HG02840 (cell line): ENCODE data around the gene CTSZ.
"Not testable (repeated sequence)": the region's sequence is repeated elsewhere in the genome, so short reads cannot be mapped to it uniquely, and the experiment has no call there.

Experiments
- ATAC-seq: cut with Tn5 transposase; IDR thresholded peaks from one replicate; pipeline ENCODE4 v1.9.1; 2021; ENCODE audit warnings: mild to moderate bottlenecking, moderate library complexity, moderate number of reproducible peaks; ENCODE audit not compliant: unreplicated experiment, low FRiP score

The CTSZ gene

DNA sequence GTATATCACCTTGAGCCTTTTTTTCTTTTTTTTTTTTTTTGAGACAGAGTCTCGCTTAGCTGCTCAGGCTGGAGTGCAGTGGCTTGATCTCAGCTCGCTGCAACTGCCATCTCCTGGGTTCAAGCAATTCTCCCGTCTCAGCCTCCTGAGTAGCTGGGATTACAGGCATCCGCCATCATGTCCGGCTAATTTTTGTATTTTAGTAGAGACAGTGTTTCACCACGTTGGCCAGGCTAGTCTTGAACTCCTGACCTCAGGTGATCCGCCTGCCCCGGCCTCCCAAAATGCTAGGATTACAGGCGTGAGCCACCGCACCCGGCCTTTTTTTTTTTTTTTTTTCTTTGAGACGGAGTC lies 24.0 kb downstream of the CTSZ start:
- not testable (repeated sequence) for ATAC-seq

DNA sequence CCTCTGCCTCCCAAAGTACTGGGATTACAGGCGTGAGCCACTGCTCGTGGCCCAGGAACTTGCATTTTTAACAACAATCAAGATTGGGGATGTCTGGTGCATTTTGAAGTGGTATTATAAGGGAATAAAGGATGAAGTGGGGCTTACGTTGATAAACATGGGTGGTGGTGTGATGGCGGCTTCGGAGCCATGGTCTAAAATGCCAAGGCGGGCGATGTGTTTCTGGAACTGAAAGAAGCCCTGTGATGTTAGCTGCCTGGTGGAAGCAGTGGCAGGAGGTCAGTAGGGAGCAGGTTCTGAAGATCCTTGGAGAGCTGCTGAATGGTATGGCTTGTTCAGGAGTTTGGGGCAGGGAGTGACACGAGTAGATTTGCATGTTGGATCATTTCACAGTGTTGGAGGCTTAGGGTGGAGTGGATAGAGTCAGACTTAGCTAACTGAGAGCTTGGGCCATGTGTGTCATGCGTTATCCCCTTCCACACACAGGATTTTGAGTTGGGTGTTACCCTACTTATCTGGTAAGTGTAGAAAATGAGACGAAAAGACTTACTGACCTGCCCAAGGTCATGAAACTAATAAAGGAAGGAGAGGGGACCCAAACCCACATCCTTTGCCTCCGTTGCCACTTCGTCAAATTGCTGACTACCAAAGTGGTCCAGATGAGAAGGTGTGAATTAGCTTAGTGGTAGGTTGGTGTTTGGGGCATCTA lies 24.5 kb downstream of the CTSZ start:
- no peak for ATAC-seq

DNA sequence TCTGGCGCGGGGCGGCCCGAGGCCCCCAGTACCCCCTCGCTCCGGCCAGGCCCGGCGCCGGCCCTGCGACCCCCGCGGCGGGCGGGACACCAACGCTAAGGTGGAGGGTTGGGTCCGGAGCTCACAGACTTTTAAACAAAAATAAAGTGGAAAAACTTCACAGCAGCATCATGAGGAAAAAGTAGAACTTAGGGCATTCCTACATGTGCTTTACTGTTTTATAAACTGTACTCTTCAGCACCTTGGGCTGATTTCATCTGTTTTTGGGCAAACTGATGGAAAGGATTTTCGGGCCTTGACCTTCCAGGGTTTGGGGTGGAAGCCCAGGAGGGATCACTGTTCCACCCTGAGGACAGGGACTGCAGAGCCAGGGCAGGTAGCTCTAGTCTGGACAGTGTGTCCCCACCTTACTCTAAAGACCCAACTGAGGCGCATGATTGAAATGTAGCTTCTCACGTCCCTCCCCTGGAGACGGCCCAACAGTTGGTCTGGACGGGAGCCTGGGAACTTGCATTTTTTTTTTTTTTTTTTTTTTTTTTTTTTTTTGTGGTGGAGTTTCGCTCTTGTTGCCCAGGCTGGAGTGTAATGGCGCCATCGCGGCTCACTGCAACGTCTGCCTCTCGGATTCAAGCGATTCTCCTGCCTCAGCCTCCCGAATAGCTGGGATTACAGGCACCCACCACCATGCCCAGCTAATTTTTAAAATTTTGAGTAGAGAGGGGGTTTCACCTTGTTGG lies 25.3 kb downstream of the CTSZ start:
- ATAC-seq, result peak; percentile 1

DNA sequence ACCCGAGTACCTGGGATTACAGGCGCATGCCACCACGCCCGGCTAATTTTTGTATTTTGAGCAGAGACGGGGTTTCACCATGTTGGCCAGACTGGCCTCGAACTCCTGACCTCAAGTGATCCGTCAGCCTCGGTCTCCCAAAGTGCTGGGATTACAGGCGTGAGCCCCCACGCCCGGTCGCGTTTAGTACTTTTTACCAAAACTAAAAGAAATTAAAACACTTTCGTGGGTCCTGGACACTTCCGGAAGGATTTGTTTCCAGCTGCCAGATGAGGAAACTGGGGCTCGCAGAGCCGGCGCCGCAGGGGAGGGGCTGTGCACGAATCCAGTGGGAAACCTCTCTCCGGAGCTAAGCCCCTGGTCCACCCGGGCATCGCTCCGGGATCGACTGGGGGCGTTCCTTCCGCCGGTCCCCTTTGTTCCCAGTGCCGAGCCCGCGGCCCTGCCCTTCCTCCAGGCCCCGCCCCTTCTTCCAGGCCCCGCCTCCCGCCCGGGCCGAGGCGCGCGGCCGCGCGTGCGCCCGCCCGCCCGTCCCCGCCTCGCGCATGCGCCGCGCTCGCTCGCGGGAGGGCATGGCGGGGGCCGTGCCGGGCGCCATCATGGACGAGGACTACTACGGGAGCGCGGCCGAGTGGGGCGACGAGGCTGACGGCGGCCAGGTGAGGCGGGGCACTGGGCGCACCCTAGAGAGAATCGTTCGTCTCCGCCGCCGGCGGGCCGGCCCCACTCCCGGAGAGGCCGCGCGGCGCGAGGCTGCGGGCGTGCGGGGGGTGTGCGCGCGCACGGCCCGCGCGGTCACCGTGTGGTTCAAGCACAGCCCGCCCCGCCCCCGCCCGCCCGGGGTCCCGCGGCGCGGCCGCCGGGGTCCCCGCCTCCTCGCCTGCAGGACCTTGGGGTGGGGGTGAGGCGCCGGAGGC lies 26.1 kb downstream of the CTSZ start, which contains the start of gene NELFCD:
TSS of gene NELFCD (plus strand) at position 546 of the 917 bp plus-strand sequence. CDS start at position 600, 54 bp downstream.
- peak; percentile 75 for ATAC-seq

DNA sequence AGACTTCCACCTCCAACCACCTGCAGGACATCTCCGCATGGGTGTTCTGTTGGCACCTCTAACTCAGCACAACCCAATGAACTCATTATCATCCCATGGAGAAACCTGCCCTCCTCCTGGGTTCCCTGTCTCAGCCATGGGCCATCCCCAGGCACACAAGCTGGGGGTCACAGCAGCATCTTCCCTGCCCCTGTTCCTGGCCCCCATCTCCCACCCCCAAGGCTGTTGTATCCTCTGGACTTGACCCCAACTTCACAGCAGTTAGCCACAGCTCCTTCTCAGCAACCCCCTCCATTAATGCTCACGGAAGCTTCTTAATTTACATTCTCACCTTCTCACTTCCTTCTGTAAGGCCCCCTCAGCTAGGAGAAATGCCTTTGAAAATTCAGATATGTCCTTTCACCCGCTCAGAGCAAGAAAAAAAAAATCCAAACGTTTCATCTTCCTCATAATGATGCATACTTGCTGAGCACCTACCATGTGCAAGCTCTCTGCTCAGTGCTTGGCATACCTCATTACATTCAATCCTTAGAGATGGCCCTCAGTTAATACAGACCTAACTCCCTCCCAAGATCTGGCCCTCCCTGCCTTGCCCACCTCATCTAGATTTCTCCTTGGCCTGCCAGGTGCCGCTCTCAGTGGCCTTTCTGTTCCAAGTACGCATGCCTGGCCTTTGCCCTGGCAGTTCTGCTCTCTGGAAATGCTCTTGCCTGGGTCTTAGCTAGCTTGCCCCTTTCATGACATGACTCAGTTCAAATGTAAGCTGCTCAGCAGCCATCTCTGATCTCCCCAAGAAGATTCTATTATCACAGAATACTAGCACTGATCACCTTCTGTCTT lies 28.5 kb downstream of the CTSZ start:
- ATAC-seq, result no peak

DNA sequence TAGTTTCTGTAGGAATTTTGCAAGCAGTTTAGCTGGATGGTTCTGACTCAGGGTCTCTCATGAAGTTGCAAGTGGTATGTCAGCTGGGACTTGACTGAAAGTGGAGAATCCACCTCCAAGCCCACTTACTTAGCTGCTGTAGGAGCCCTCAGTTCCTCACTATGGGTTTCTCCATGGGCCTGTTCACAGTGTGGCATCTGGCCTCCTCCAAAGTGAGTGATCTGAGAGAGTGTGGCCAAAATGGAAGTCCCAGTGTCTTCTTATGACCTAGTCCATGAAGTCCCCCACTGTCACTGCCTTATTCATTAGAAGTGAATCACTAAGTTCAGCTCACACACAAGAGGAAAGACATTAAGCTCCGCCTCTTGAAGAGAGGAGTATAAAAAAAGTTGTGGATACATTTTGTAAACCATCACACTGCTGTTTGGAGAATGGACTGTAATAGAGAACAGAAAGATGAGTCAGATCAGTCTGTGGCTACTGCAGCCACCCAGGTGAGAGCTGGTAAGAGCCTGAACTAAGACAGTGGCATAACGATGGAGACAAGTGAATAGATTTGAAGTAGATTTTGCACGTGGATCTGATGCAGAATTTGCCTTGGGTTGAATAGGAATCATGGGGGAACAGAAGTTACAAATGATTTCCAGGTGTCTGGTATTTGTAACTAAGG lies 30.9 kb downstream of the CTSZ start:
- no peak for ATAC-seq

GRCh38 chr20:58975353-58975752 lies 31.7 kb downstream of the CTSZ start:
- ATAC-seq, result no peak

DNA sequence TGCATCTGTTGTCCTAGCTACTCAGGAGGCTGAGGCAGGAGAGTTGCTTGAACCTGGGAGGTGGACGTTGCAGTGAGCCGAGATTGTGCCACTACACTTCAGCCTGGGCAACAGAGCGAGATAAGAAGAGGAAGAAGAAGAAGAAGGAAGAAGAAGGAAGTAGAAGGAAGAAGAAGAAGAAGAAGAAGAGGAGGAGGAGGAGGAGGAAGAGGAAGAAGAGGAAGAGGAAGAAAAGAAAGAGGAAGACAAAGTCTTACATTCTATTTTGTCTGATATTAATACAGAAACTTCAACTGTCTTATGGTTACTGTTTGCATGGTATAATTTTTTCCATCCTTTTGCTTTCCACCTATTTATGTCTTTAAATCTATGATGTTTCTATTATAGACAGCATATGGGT lies 33.2 kb downstream of the CTSZ start:
- ATAC-seq, result no peak

GRCh38 chr20:58973179-58973578 lies 33.9 kb downstream of the CTSZ start:
- ATAC-seq, result no peak

DNA sequence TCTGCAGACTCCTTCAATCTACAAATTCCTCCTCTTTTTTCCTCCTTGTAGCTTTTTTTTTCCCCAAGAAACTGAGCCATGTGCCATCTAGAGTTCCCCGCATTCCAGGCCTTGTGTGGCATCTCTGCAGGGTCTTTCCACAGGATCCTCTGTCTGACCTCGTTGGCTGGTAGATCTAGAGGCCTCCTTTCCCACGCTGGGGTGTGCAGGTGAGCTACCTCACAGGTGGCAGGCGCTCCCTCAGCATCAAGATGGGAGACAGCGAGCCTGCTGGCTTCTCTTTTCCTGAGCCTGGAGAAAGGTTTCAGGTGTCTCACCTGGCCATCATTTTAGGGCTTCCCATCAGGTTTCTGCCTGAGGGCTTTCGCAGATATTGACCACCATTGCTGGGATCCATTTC lies 35.6 kb downstream of the CTSZ start:
- ATAC-seq, result no peak

GRCh38 chr20:58970146-58970545 lies 36.9 kb downstream of the CTSZ start:
- ATAC-seq, result no peak

GRCh38 chr20:58969439-58969838 lies 37.6 kb downstream of the CTSZ start:
- ATAC-seq, result no peak

- no peak for ATAC-seq
These were observed 39.2 kb downstream of the CTSZ start for GRCh38 chr20:58967652-58968429.

DNA sequence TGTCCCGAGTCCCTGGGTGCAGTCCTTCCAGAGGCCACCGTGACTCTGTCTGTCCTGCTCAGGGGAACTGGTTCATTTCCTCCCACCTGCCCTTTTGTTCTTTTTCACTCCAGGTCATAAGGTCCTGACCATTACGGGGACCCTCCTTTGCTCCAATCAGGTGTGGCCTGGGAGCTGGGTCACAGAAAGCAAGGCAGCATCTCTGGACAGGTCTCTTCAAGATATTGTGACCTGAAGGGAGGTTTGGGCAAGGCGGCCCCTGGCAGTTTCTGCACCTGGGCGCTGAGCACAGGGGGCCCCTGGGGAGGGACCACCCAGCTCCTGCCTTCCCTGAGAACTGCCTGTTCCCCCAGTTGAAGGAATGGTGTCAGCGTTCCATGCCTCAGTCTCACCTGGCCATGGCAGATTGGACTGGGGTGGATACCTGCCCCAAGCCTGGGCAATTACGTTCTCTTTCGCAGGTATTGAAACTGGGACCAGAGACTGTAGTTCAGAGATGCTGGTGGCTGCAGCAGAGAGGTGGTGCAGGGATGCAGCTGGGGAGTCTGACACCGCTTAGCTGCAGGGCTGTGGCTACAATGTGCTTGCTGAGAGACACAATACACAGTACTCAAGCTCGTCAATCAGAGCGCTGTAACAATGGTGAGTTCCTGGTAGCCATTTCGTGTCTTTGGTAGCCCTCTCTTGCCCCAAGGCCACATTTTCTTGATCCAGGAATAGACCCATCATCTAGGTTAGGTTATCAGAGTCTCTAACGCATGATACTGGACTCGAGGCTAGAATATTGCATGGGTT lies 41.6 kb downstream of the CTSZ start:
- ATAC-seq, result no peak

DNA sequence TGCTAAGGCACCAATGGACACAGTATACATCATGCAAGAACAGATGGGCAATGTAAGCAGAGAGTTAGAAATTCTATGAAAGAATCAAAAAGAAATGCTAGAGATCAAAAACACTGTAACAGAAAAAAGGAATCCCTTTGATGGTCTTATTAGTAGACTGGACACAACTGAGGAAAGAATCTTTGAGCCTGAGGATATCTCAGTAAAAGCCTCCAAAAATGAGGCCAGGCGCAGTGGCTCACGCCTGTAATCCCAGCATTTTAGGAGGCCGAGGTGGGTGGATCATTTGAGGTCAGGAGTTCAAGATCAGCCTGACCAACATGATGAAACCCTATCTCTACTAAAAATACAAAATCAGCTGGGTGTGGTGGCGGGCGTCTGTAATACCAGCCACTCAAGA lies 43.1 kb downstream of the CTSZ start:
- ATAC-seq, result not testable (repeated sequence)

DNA sequence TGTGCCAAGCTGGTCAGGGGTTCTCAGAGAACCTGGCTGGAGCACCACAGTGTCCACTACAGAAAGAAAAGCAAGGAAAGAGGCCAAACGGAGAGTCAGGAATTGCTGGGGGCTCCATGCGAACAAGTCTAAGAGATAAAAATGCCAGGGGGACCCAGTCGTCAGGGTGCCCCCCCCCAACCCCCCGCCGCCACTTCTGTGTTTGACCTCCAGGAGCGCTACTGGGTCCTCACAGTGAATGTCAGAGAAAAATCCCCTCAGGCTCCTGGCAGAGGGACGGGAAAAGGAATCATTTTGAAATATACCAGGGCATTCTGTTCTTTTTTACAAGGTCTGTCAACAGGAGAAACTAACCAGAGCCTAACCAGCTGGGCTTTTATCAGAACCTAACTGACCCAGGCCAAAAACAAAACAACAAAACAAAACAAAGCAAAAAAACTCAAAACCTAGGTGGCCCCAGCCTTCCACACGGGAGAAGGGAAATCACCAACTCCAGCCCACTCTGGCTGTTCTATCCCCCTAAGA lies 43.9 kb downstream of the CTSZ start:
- ATAC-seq, result no peak

GRCh38 chr20:58959652-58960051 lies 47.4 kb downstream of the CTSZ start:
- ATAC-seq, result no peak

DNA sequence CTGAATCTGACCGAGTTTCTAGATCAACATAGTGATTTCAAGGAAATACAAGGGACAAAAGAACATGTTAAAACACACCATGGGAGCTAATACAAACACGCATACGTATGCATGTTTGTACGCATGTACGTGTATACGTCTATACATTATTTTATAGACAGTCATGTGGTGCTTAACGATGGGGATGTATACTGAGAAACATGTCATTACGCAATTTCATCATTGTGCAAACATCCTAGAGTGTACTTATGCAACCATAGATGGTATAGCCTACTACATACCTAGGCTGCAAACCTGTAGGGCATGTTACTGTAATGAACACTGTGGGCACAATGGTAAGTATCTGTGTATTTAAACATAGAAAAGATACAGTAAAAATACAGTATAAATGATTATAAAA lies 51.0 kb downstream of the CTSZ start:
- ATAC-seq, result no peak
